ENCODE results near the gene CHRNA7. TPM values are rescaled to one million over a fixed set of nuclear protein-coding genes. Genes with fewer than 3 reads are reported as not detected.

Gene CHRNA7
- polyA plus RNA-seq, 2 donors = 0.15 to 0.31 TPM

GRCh38 chr15:32028921-32029320, 1.4 kb upstream of the CHRNA7 start:
- Histone ChIP-seq H3K36me3 (ENCODE audit: control insufficient read depth in 2 of 2, insufficient read depth in 2 of 2, low read length in 1 of 2) (no peaks in the 10 kb centered on the region), H3K4me3 (ENCODE audit: low read depth in 1 of 2, low read length in 2 of 2) (no peak overlapping the region), H3K27ac (ENCODE audit: low read depth in 2 of 2, low read length in 1 of 2) (no peak overlapping the region), H3K4me1 (ENCODE audit: control insufficient read depth in 2 of 2, insufficient read depth in 2 of 2, low read length in 1 of 2) (peaks cover 0 to 7% of the 10 kb centered on the region in 2 donors), H3K9me3 (ENCODE audit: control insufficient read depth in 2 of 2, insufficient read depth in 1 of 2, low read depth in 1 of 2, low read length in 1 of 2) (no peaks in the 10 kb centered on the region), H3K27me3 (ENCODE audit: control insufficient read depth in 1 of 2, insufficient read depth in 2 of 2, low read length in 2 of 2) (peaks cover 0 to 3% of the 10 kb centered on the region in 2 donors)
- WGBS, 2 donors = 10 to 12% methylated on average over 5 of the region's 5 CpGs

- H3K9me3 ChIP-seq (ENCODE audit: control insufficient read depth in 2 of 2, insufficient read depth in 1 of 2, low read depth in 1 of 2, low read length in 1 of 2) = no peaks in the 10 kb centered on the region
- WGBS, 2 donors = 1% methylated on average over 16 of the region's 16 CpGs
- peak overlapping the region in 1 of 2 donors; percentile 43 for H3K4me3 ChIP-seq (ENCODE audit: low read depth in 1 of 2, low read length in 2 of 2)
- no peaks in the 10 kb centered on the region for H3K36me3 ChIP-seq (ENCODE audit: control insufficient read depth in 2 of 2, insufficient read depth in 2 of 2, low read length in 1 of 2)
- H3K4me1 ChIP-seq (ENCODE audit: control insufficient read depth in 2 of 2, insufficient read depth in 2 of 2, low read length in 1 of 2) = peaks cover 0 to 7% of the 10 kb centered on the region in 2 donors
- no peak overlapping the region for H3K27ac ChIP-seq (ENCODE audit: low read depth in 2 of 2, low read length in 1 of 2)
- peaks cover 0 to 3% of the 10 kb centered on the region in 2 donors for H3K27me3 ChIP-seq (ENCODE audit: control insufficient read depth in 1 of 2, insufficient read depth in 2 of 2, low read length in 2 of 2)
Measured at GRCh38 chr15:32029409-32029861, 880 bp upstream of the CHRNA7 start.

- WGBS, 2 donors = 3 to 4% methylated on average over 21 of the region's 21 CpGs
- no peak overlapping the region for H3K27ac ChIP-seq (ENCODE audit: low read depth in 2 of 2, low read length in 1 of 2)
- no peaks in the 10 kb centered on the region for H3K9me3 ChIP-seq (ENCODE audit: control insufficient read depth in 2 of 2, insufficient read depth in 1 of 2, low read depth in 1 of 2, low read length in 1 of 2)
- H3K27me3 ChIP-seq (ENCODE audit: control insufficient read depth in 1 of 2, insufficient read depth in 2 of 2, low read length in 2 of 2) = peaks cover 0 to 3% of the 10 kb centered on the region in 2 donors
- peaks cover 0 to 7% of the 10 kb centered on the region in 2 donors for H3K4me1 ChIP-seq (ENCODE audit: control insufficient read depth in 2 of 2, insufficient read depth in 2 of 2, low read length in 1 of 2)
- no peaks in the 10 kb centered on the region for H3K36me3 ChIP-seq (ENCODE audit: control insufficient read depth in 2 of 2, insufficient read depth in 2 of 2, low read length in 1 of 2)
- H3K4me3 ChIP-seq (ENCODE audit: low read depth in 1 of 2, low read length in 2 of 2) = peak overlapping the region; percentile 43 to 47
Measured at GRCh38 chr15:32030795-32031194, 480 bp downstream of the CHRNA7 start.

GRCh38 chr15:32033186-32033890, 3.0 kb downstream of the CHRNA7 start:
- no peaks in the 10 kb centered on the region for H3K36me3 ChIP-seq (ENCODE audit: control insufficient read depth in 2 of 2, insufficient read depth in 2 of 2, low read length in 1 of 2)
- H3K27ac ChIP-seq (ENCODE audit: low read depth in 2 of 2, low read length in 1 of 2) = no peak overlapping the region
- WGBS, 2 donors = 52 to 65% methylated on average over 5 of the region's 5 CpGs
- no peak overlapping the region for H3K4me3 ChIP-seq (ENCODE audit: low read depth in 1 of 2, low read length in 2 of 2)
- peaks cover 0 to 7% of the 10 kb centered on the region in 2 donors for H3K4me1 ChIP-seq (ENCODE audit: control insufficient read depth in 2 of 2, insufficient read depth in 2 of 2, low read length in 1 of 2)
- H3K9me3 ChIP-seq (ENCODE audit: control insufficient read depth in 2 of 2, insufficient read depth in 1 of 2, low read depth in 1 of 2, low read length in 1 of 2) = no peaks in the 10 kb centered on the region
- peaks cover 0 to 3% of the 10 kb centered on the region in 2 donors for H3K27me3 ChIP-seq (ENCODE audit: control insufficient read depth in 1 of 2, insufficient read depth in 2 of 2, low read length in 2 of 2)

- no peak overlapping the region for H3K4me3 ChIP-seq (ENCODE audit: low read depth in 1 of 2, low read length in 2 of 2)
- peaks cover 0 to 3% of the 10 kb centered on the region in 2 donors for H3K27me3 ChIP-seq (ENCODE audit: control insufficient read depth in 1 of 2, insufficient read depth in 2 of 2, low read length in 2 of 2)
- no peaks in the 10 kb centered on the region for H3K9me3 ChIP-seq (ENCODE audit: control insufficient read depth in 2 of 2, insufficient read depth in 1 of 2, low read depth in 1 of 2, low read length in 1 of 2)
- H3K27ac ChIP-seq (ENCODE audit: low read depth in 2 of 2, low read length in 1 of 2) = no peak overlapping the region
- H3K4me1 ChIP-seq (ENCODE audit: control insufficient read depth in 2 of 2, insufficient read depth in 2 of 2, low read length in 1 of 2) = peaks cover 0 to 7% of the 10 kb centered on the region in 2 donors
- H3K36me3 ChIP-seq (ENCODE audit: control insufficient read depth in 2 of 2, insufficient read depth in 2 of 2, low read length in 1 of 2) = no peaks in the 10 kb centered on the region
Measured at GRCh38 chr15:32034106-32034505, 3.8 kb downstream of the CHRNA7 start.

- WGBS, 2 donors = 83 to 84% methylated on average over 2 of the region's 2 CpGs
- H3K9me3 ChIP-seq (ENCODE audit: control insufficient read depth in 2 of 2, insufficient read depth in 1 of 2, low read depth in 1 of 2, low read length in 1 of 2) = no peaks in the 10 kb centered on the region
- H3K27me3 ChIP-seq (ENCODE audit: control insufficient read depth in 1 of 2, insufficient read depth in 2 of 2, low read length in 2 of 2) = peaks cover 0 to 3% of the 10 kb centered on the region in 2 donors
- H3K27ac ChIP-seq (ENCODE audit: low read depth in 2 of 2, low read length in 1 of 2) = no peak overlapping the region
- no peaks in the 10 kb centered on the region for H3K36me3 ChIP-seq (ENCODE audit: control insufficient read depth in 2 of 2, insufficient read depth in 2 of 2, low read length in 1 of 2)
- H3K4me1 ChIP-seq (ENCODE audit: control insufficient read depth in 2 of 2, insufficient read depth in 2 of 2, low read length in 1 of 2) = peaks cover 0 to 7% of the 10 kb centered on the region in 2 donors
- no peak overlapping the region for H3K4me3 ChIP-seq (ENCODE audit: low read depth in 1 of 2, low read length in 2 of 2)
Measured at GRCh38 chr15:32035285-32035684, 5.0 kb downstream of the CHRNA7 start.

- Histone ChIP-seq H3K4me1 (ENCODE audit: control insufficient read depth in 2 of 2, insufficient read depth in 2 of 2, low read length in 1 of 2) (no peaks in the 10 kb centered on the region), H3K36me3 (ENCODE audit: control insufficient read depth in 2 of 2, insufficient read depth in 2 of 2, low read length in 1 of 2) (no peaks in the 10 kb centered on the region), H3K27ac (ENCODE audit: low read depth in 2 of 2, low read length in 1 of 2) (no peak overlapping the region), H3K4me3 (ENCODE audit: low read depth in 1 of 2, low read length in 2 of 2) (no peak overlapping the region), H3K9me3 (ENCODE audit: control insufficient read depth in 2 of 2, insufficient read depth in 1 of 2, low read depth in 1 of 2, low read length in 1 of 2) (no peaks in the 10 kb centered on the region), H3K27me3 (ENCODE audit: control insufficient read depth in 1 of 2, insufficient read depth in 2 of 2, low read length in 2 of 2) (peaks cover 0 to 3% of the 10 kb centered on the region in 2 donors)
- 74 to 92% methylated on average over 2 of the region's 2 CpGs for WGBS, 2 donors
Measured at GRCh38 chr15:32036971-32037370, 6.7 kb downstream of the CHRNA7 start.

- H3K9me3 ChIP-seq (ENCODE audit: control insufficient read depth in 2 of 2, insufficient read depth in 1 of 2, low read depth in 1 of 2, low read length in 1 of 2) = no peaks in the 10 kb centered on the region
- no peak overlapping the region for H3K4me3 ChIP-seq (ENCODE audit: low read depth in 1 of 2, low read length in 2 of 2)
- no peaks in the 10 kb centered on the region for H3K27me3 ChIP-seq (ENCODE audit: control insufficient read depth in 1 of 2, insufficient read depth in 2 of 2, low read length in 2 of 2)
- no peaks in the 10 kb centered on the region for H3K36me3 ChIP-seq (ENCODE audit: control insufficient read depth in 2 of 2, insufficient read depth in 2 of 2, low read length in 1 of 2)
- no peak overlapping the region for H3K27ac ChIP-seq (ENCODE audit: low read depth in 2 of 2, low read length in 1 of 2)
- H3K4me1 ChIP-seq (ENCODE audit: control insufficient read depth in 2 of 2, insufficient read depth in 2 of 2, low read length in 1 of 2) = no peaks in the 10 kb centered on the region
- WGBS, 2 donors = 81 to 90% methylated on average over 7 of the region's 7 CpGs
Measured at GRCh38 chr15:32041294-32041693, 11.0 kb downstream of the CHRNA7 start.

GRCh38 chr15:32042269-32042972, 12.1 kb downstream of the CHRNA7 start:
- no peaks in the 10 kb centered on the region for H3K4me1 ChIP-seq (ENCODE audit: control insufficient read depth in 2 of 2, insufficient read depth in 2 of 2, low read length in 1 of 2)
- no peak overlapping the region for H3K4me3 ChIP-seq (ENCODE audit: low read depth in 1 of 2, low read length in 2 of 2)
- 5 to 6% methylated on average over 1 of the region's 1 CpG for WGBS, 2 donors
- H3K27me3 ChIP-seq (ENCODE audit: control insufficient read depth in 1 of 2, insufficient read depth in 2 of 2, low read length in 2 of 2) = no peaks in the 10 kb centered on the region
- no peak overlapping the region for H3K27ac ChIP-seq (ENCODE audit: low read depth in 2 of 2, low read length in 1 of 2)
- no peaks in the 10 kb centered on the region for H3K36me3 ChIP-seq (ENCODE audit: control insufficient read depth in 2 of 2, insufficient read depth in 2 of 2, low read length in 1 of 2)
- no peaks in the 10 kb centered on the region for H3K9me3 ChIP-seq (ENCODE audit: control insufficient read depth in 2 of 2, insufficient read depth in 1 of 2, low read depth in 1 of 2, low read length in 1 of 2)

Measured in esophagus (tissue), 2 donors.